Mucosa of rectum (tissue), 2 donors: ENCODE data around the gene NINL.
"Not testable (repeated sequence)": the region's sequence is repeated elsewhere in the genome, so short reads cannot be mapped to it uniquely, and the experiment has no call there.

Experiments used
- H3K27ac ChIP-seq, 2 donors: one replicate each; pipeline ENCODE4 v1.7.0; 2013; ENCODE audit warnings: inconsistent platforms in 2 of 2, low read depth in 2 of 2, low read length in 2 of 2
- H3K27me3 ChIP-seq, 2 donors: one replicate each; pipeline ENCODE4 v1.7.0; 2013; ENCODE audit warnings: low read length in 2 of 2; ENCODE audit not compliant: control insufficient read depth in 2 of 2, insufficient read depth in 2 of 2
- H3K36me3 ChIP-seq, 2 donors: one replicate each; pipeline ENCODE4 v1.7.0; 2013; ENCODE audit warnings: low read length in 2 of 2; ENCODE audit not compliant: control insufficient read depth in 2 of 2, insufficient read depth in 2 of 2
- H3K4me1 ChIP-seq, 2 donors: one replicate each; pipeline ENCODE4 v1.7.0; 2013; ENCODE audit warnings: low read length in 2 of 2, mild to moderate bottlenecking in 1 of 2; ENCODE audit not compliant: control insufficient read depth in 2 of 2, insufficient read depth in 2 of 2
- H3K4me3 ChIP-seq, 2 donors: one replicate each; pipeline ENCODE4 v1.7.0; 2013; ENCODE audit warnings: low read length in 2 of 2
- H3K9ac ChIP-seq, 2 donors: one replicate each; pipeline ENCODE4 v1.7.0; 2013; ENCODE audit warnings: low read length in 2 of 2, low read depth in 1 of 2, mild to moderate bottlenecking in 1 of 2
- H3K9me3 ChIP-seq, 2 donors: one replicate each; pipeline ENCODE4 v1.7.0; 2013; ENCODE audit warnings: low read length in 2 of 2; ENCODE audit not compliant: control insufficient read depth in 2 of 2
- donor health status: healthy.
- donor health status: Normal muscosa, but diverticular disease.

The NINL gene

DNA sequence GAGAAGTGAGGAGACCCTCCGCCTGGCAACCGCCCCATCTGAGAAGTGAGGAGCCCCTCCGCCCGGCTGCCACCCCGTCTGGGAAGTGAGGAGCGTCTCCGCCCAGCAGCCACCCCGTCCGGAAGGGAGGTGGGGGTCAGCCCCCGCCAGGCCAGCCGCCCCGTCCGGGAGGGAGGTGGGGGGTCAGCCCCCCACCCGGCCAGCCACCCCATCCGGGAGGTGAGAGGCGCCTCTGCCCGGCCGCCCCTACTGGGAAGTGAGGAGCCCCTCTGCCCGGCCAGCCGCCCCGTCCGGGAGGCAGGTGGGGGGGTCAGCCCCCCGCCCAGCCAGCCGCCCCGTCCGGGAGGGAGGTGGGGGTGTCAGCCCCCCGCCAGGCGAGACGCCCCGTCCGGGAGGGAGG lies 23.6 kb downstream of the NINL start:
- not testable (repeated sequence) for H3K9me3 ChIP-seq, H3K27ac ChIP-seq, H3K9ac ChIP-seq, H3K4me3 ChIP-seq, H3K27me3 ChIP-seq, H3K36me3 ChIP-seq, H3K4me1 ChIP-seq

DNA sequence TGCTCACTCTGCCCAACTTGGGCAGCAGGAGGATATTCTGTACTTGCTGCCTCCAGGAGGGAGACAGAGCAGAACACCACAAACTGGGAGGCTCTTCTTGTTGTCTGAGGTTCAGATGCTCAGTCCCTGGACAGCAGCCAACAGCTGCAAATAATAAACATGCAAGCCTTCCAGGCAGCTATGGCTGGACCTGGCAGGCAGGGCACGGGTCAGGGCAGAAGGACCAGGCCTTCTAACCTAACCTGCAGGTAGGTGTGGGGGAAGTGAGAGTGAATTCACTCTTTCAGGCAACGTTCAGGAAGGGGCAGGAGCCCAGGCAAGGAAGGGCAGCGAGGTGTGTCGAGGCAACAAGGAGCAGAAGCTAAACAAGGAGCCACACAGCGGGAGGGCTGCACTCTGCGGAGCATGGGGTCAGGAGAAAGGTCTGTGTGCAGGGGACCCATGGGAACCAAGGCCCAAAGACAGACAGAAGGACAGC lies 31.5 kb downstream of the NINL start:
- no peaks in the 10 kb centered on the region for H3K27me3 ChIP-seq
- H3K9ac ChIP-seq = no peak overlapping the region
- no peak overlapping the region for H3K4me3 ChIP-seq
- no peaks in the 10 kb centered on the region for H3K36me3 ChIP-seq
- H3K4me1 ChIP-seq = peaks cover 2 to 4% of the 10 kb centered on the region in 2 donors
- no peak overlapping the region for H3K27ac ChIP-seq
- H3K9me3 ChIP-seq = no peaks in the 10 kb centered on the region

DNA sequence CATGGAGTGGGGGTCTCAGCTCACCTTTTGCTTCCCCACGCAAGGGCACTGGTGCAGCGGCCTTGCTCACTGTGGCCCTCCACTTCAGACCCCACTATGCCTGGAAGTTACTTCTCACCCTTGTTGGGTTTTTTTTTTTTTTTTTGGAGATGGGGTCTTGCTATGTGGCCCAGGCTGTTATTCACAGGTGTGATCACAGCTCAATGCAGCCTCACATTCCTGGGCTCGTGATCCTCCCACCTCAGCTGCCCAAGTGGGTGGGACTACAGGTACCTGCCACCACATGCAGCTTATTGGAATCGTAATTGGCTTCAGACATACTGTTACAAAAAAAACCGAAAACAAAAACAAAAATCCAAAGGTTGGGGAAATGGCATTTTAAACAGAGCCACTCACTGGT lies 32.4 kb downstream of the NINL start:
- Histone ChIP-seq H3K4me3 (no peak overlapping the region), H3K9ac (no peak overlapping the region), H3K4me1 (peaks cover 2 to 4% of the 10 kb centered on the region in 2 donors), H3K9me3 (no peaks in the 10 kb centered on the region), H3K36me3 (no peaks in the 10 kb centered on the region), H3K27ac (no peak overlapping the region), H3K27me3 (no peaks in the 10 kb centered on the region)

DNA sequence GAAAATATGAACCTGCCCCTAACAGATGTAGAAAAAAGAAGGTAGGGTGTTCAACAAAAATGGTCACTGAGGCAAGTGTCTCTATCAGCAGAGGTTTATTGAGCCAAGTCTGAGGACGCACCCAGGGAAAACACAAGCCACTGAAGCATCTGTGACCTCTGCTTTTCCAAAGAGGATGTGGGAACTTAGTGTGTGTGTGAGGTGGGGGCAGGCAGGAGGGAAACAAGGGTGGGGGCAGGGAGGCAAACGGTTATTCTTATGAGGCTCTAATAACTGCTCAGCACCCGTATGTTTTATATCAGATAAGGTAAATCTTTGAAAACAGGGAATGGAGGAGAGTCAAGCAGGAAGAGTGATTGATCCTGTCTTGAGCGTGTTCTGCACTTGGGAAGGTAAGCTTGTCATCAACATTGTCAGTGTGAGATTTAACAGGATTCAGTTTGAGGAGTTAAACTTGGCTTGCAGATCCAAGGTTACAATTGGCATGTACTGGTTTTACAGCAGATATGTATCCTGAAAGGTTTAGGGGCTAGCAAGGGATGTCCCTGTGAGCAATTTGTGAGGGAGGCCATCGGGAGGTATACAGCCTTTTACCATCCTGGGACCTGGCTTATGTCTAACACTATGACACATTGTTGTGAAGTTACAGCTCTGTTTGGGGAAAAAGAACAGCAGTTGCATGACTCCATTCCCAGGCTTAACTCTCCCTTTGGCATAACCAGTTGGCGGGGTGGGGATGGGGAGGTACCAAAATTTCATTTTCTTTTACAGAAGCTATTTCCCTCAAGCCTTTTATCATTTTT lies 33.7 kb downstream of the NINL start:
- H3K27me3 ChIP-seq = no peaks in the 10 kb centered on the region
- no peak overlapping the region for H3K27ac ChIP-seq
- H3K9ac ChIP-seq = no peak overlapping the region
- peaks cover 2 to 4% of the 10 kb centered on the region in 2 donors for H3K4me1 ChIP-seq
- no peak overlapping the region for H3K4me3 ChIP-seq
- no peaks in the 10 kb centered on the region for H3K36me3 ChIP-seq
- H3K9me3 ChIP-seq = no peaks in the 10 kb centered on the region

DNA sequence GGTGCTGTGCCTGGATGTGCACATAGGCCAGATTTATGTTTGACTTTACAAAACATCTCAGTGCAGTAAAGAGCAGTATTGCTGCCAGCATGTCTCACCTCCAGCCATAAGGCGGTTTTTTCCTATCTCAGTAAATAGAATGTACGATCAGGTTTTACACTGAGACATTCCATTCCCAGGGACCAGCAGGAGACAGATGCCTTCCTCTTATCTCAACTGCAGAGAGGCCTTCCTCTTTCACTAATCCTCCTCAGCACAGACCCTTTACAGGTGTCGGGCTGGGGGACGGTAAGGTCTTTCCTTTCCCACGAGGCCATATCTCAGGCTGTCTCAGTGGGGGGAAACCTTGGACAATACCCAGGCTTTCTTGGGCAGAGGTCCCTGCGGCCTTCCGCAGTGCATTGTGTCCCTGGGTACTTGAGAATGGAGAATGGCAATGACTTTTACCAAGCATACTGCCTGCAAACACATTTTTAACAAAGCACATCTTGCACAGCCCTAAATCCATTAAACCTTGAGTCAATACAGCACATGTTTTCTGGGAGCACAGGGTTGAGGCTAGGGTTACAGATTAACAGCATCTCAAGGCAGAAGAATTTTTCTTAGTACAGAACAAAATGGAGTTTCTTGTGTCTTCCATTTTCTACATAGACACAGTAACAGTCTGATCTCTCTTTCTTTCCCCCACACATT lies 34.5 kb downstream of the NINL start:
- not testable (repeated sequence) for H3K27ac ChIP-seq, H3K36me3 ChIP-seq, H3K4me3 ChIP-seq, H3K9me3 ChIP-seq, H3K9ac ChIP-seq, H3K27me3 ChIP-seq, H3K4me1 ChIP-seq

DNA sequence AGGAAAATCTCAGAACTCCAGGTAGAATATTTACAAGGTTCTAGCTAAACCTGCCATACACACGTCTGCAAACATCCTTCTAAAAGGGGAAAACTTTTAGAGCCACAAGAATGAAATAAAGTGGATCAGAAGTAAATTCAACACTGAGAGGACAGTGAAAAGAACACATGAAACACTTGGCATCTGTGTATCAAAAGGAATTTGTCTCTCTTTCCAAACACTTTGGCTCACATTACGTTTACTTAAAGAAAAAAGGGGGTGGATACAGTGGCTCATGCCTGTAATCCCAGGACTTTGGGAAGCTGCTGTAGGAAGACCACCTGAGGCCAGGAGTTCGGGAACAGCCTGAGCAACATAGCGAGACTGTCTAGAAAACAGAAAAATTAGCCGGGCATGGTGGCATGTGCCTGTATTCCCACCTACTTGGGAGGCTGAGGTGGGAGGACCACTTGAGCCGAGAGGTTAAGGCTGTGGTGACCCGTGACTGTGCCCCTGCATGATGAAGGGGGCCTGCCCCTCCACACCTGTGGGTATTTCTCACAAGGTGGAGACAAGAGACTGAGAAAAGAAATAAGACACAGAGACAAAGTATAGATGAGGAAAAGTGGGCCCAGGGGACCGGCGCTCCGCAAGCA lies 35.4 kb downstream of the NINL start:
- no peak overlapping the region for H3K27ac ChIP-seq
- no peaks in the 10 kb centered on the region for H3K36me3 ChIP-seq
- no peaks in the 10 kb centered on the region for H3K27me3 ChIP-seq
- H3K4me1 ChIP-seq = peaks cover 2 to 4% of the 10 kb centered on the region in 2 donors
- no peaks in the 10 kb centered on the region for H3K9me3 ChIP-seq
- H3K4me3 ChIP-seq = no peak overlapping the region
- no peak overlapping the region for H3K9ac ChIP-seq

DNA sequence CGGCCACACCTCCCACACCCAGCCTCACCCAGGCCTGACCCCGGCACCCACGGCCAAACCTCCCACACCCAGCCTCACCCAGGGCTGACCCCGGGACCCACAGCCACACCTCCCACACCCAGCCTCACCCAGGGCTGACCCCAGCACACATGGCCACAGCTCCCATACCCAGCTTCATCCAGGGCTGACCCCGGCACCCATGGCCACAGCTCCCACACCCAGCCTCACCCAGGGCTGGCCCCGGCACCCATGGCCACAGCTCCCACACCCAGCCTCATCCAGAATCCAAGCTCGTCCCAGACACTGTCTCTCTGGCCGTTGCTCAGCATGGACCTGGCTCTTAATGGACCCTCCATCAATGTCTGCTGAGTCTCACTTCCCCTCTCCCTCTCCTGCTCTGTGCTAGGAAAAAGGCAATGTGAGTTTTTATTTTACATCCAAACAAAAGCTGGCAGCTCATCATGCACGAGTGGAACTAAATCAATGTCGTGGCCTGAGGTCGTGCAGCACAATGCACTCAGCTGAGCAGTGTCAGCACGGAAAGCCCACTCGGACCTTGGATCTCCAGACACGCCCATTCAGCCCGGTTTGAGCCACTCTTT lies 36.1 kb downstream of the NINL start:
- no peak overlapping the region for H3K9ac ChIP-seq
- H3K27me3 ChIP-seq = no peaks in the 10 kb centered on the region
- H3K4me3 ChIP-seq = no peak overlapping the region
- no peaks in the 10 kb centered on the region for H3K36me3 ChIP-seq
- H3K9me3 ChIP-seq = no peaks in the 10 kb centered on the region
- no peak overlapping the region for H3K27ac ChIP-seq
- H3K4me1 ChIP-seq = peaks cover 2 to 4% of the 10 kb centered on the region in 2 donors

DNA sequence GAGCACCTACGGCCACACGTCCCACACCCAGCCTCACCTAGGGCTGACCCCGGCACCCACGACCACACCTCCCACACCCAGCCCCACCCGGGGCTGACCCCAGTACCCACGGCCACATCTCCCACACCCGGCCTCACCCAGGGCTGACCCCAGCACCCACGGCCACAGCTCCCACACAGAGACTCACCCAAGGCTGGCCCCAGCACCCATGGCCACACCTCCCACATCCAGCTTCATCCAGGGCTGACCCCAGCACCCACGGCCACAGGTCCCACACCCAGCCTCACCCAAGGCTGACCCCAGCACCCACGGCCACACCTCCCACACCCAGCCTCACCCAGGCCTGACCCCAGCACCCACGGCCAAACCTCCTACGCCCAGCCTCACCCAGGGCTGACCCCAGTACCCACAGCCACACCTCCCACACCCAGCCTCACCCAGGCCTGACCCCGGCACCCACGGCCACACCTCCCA lies 36.7 kb downstream of the NINL start:
- no peak overlapping the region for H3K27ac ChIP-seq

DNA sequence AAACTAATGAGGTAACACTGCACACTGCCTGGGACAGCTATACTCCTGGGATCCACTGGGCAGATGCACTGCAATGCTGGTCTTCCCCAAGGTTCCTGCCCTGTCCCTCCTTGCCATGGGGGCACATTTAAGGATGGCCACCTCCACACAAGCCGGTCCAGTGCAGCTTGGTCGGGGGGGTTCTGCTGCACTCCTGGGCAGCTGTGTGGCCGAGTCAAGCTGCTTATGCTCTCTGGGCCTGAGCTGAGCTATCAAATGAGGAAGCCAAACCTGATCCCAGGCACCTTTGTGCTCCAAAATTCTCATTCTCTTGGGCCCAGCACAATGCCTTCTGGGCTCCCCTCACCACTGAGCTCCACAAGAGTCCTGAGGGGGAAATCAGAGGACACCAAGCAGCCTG lies 37.3 kb downstream of the NINL start:
- Histone ChIP-seq H3K36me3 (no peaks in the 10 kb centered on the region), H3K27ac (no peak overlapping the region), H3K4me3 (no peak overlapping the region), H3K4me1 (peaks cover 2 to 4% of the 10 kb centered on the region in 2 donors), H3K9me3 (no peaks in the 10 kb centered on the region), H3K27me3 (no peaks in the 10 kb centered on the region), H3K9ac (no peak overlapping the region)

More for the DNA sequence above, 36.7 kb downstream of the NINL start:
- Histone ChIP-seq H3K4me1 (peaks cover 2 to 4% of the 10 kb centered on the region in 2 donors), H3K27me3 (no peaks in the 10 kb centered on the region), H3K9ac (no peak overlapping the region), H3K4me3 (no peak overlapping the region), H3K36me3 (no peaks in the 10 kb centered on the region), H3K9me3 (no peaks in the 10 kb centered on the region)

DNA sequence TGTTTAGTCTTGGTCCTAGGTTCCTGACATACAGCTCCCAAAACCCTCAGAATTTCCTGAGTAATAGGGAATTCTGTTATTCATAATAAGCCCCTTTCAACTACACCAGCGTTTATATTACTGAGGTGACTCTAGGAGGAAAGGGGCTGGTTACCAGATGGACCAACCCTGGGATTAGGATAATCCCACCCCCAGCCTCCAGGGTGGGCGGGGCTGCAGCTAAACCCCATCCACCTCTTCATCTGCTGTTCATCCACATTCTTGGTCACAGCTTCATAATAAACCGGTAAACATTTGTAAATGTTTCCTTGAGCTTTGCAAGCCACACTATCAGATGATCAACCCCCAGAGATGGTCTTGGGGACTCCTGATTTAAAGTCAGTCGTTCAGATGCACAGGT lies 38.3 kb downstream of the NINL start:
- no peak overlapping the region for H3K9ac ChIP-seq
- H3K4me1 ChIP-seq = peaks cover 2 to 4% of the 10 kb centered on the region in 2 donors
- H3K27ac ChIP-seq = no peak overlapping the region
- H3K9me3 ChIP-seq = no peaks in the 10 kb centered on the region
- no peaks in the 10 kb centered on the region for H3K27me3 ChIP-seq
- no peak overlapping the region for H3K4me3 ChIP-seq
- no peaks in the 10 kb centered on the region for H3K36me3 ChIP-seq
